Gastrocnemius medialis (tissue), 4 donors: ENCODE measurements around the gene POGK.

Experiments used
- CTCF ChIP-seq, 5 experiments: fragments of 450-650 bp in 3 of 5; fragments of 200-600 bp in 2 of 5; sonication (generic) in 2 of 5; IDR thresholded peaks in 4 of 5; conservative IDR thresholded peaks in 1 of 5; 1 replicate in 4 of 5; 2 replicates in 1 of 5; pipeline ENCODE4 v1.5.1; 2016 to 2019; ENCODE audit warnings: antibody characterized with exemption in 5 of 5, mild to moderate bottlenecking in 3 of 5, moderate library complexity in 3 of 5
- POLR2A ChIP-seq, 2 donors: fragments of 450-650 bp; IDR thresholded peaks; one replicate each; pipeline ENCODE4 v1.6.1; 2017; ENCODE audit warnings: antibody characterized with exemption in 2 of 2, mild to moderate bottlenecking in 2 of 2, moderate library complexity in 2 of 2

GRCh38 chr1:166843769-166844596 lies 4.7 kb downstream of the POGK start:
- TF ChIP-seq CTCF (IDR thresholded peaks at IDR 0.05 in 4 of 5, conservative IDR thresholded peaks at IDR 0.05 in 1 of 5) (no peak), POLR2A (IDR thresholded peaks at IDR 0.05) (no peak)
